ENCODE data around the gene PRKG1. TPM values are rescaled to one million over a fixed set of nuclear protein-coding genes. Genes with fewer than 3 reads are reported as not detected.

Gene PRKG1
- total RNA-seq, 2 donors from 2014 or later: 8.1 to 16.6 TPM

GRCh38 chr10:51832652-51833383, 758.5 kb downstream of the PRKG1 start:
- H3K27me3 ChIP-seq: no peaks in the 10 kb centered on the region
- no peak overlapping the region for H3K4me3 ChIP-seq
- no peak for TF ChIP-seq CTCF (IDR thresholded peaks at IDR 0.05)
- intact Hi-C loops (cut with DNase I): no loop called here
- H3K9ac ChIP-seq (ENCODE audit: low read depth in 2 of 2, low read length in 2 of 2): no peak overlapping the region
- no peaks in the 10 kb centered on the region for H3K36me3 ChIP-seq
- no peaks in the 10 kb centered on the region for H3K4me1 ChIP-seq
- no peak for DNase-seq
- no peak overlapping the region for H3K27ac ChIP-seq
- no peaks in the 10 kb centered on the region for H3K9me3 ChIP-seq

DNA sequence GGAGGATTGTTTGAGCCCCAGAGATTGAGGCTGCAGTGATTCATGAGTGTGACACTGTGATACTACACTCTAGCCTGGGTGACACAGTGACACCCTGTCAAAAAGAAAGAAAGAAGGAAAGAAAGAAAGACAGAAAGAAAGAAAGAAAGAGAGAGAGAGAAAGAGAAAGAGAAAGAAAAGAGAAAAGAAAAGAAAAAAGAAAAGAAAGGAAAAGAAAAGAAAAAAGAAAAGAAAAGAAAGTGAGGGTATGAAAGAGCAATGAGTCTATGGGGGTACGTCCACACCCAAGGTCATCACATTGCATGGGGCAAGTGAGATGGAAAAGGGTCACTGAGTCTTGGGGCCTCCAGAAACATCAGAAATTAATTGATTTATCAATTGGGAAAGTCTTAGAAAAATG, 760.3 kb downstream of the PRKG1 start:
- no peak for TF ChIP-seq CTCF (IDR thresholded peaks at IDR 0.05)
- H3K4me1 ChIP-seq: no peaks in the 10 kb centered on the region
- no peak overlapping the region for H3K27ac ChIP-seq
- intact Hi-C loops (cut with DNase I): no loop called here
- no peak for DNase-seq
- no peak overlapping the region for H3K4me3 ChIP-seq
- H3K9me3 ChIP-seq: no peaks in the 10 kb centered on the region
- no peak overlapping the region for H3K9ac ChIP-seq (ENCODE audit: low read depth in 2 of 2, low read length in 2 of 2)
- H3K27me3 ChIP-seq: no peaks in the 10 kb centered on the region
- H3K36me3 ChIP-seq: no peaks in the 10 kb centered on the region

- Histone ChIP-seq H3K36me3 (no peaks in the 10 kb centered on the region), H3K4me3 (no peak overlapping the region), H3K27ac (no peak overlapping the region), H3K9me3 (no peaks in the 10 kb centered on the region), H3K27me3 (no peaks in the 10 kb centered on the region), H3K9ac (ENCODE audit: low read depth in 2 of 2, low read length in 2 of 2) (no peak overlapping the region), H3K4me1 (no peaks in the 10 kb centered on the region)
- intact Hi-C loops (cut with DNase I): no loop called here
- no peak for DNase-seq
- TF ChIP-seq CTCF (IDR thresholded peaks at IDR 0.05): no peak
Measured at GRCh38 chr10:51838471-51838870, 764.2 kb downstream of the PRKG1 start.

- no peaks in the 10 kb centered on the region for H3K9me3 ChIP-seq
- no peak overlapping the region for H3K9ac ChIP-seq (ENCODE audit: low read depth in 2 of 2, low read length in 2 of 2)
- no peak for TF ChIP-seq CTCF (IDR thresholded peaks at IDR 0.05)
- H3K4me1 ChIP-seq: no peaks in the 10 kb centered on the region
- no peaks in the 10 kb centered on the region for H3K27me3 ChIP-seq
- no peak overlapping the region for H3K27ac ChIP-seq
- no peak overlapping the region for H3K4me3 ChIP-seq
- no peak for DNase-seq
- intact Hi-C loops (cut with DNase I): no loop called here
- no peaks in the 10 kb centered on the region for H3K36me3 ChIP-seq
Measured at GRCh38 chr10:51843966-51844365, 769.7 kb downstream of the PRKG1 start.

GRCh38 chr10:51846856-51847506, 772.7 kb downstream of the PRKG1 start:
- Histone ChIP-seq H3K27ac (no peak overlapping the region), H3K4me3 (no peak overlapping the region), H3K9me3 (no peaks in the 10 kb centered on the region), H3K36me3 (no peaks in the 10 kb centered on the region), H3K27me3 (no peaks in the 10 kb centered on the region), H3K4me1 (no peaks in the 10 kb centered on the region), H3K9ac (ENCODE audit: low read depth in 2 of 2, low read length in 2 of 2) (no peak overlapping the region)
- DNase-seq: no peak
- TF ChIP-seq CTCF (IDR thresholded peaks at IDR 0.05): no peak
- intact Hi-C loops (cut with DNase I): no loop called here

All from colonic mucosa (tissue), 4 donors.